Adrenal gland (tissue), 12 donors: ENCODE measurements around the gene BCOR. TPM values are rescaled to one million over a fixed set of nuclear protein-coding genes. Genes with fewer than 3 reads are reported as not detected.

Experiments used
- DNase-seq, 7 donors: peaks; one replicate each; pipeline ENCODE4 v3.0.0-alpha.2; 2019 to 2020
- H3K27ac ChIP-seq, 5 donors: fragments of 200-600 bp; sonication (generic) in 4 of 5; 1 replicate in 3 of 5; 2 replicates in 2 of 5; pipeline versions ENCODE4 v1.5.1 to v1.8.0; 2016 to 2020; ENCODE audit warnings: mild to moderate bottlenecking in 1 of 5
- H3K27me3 ChIP-seq: fragments of 200-600 bp; 2 replicates; pipeline ENCODE4 v1.8.0; 2021
- H3K36me3 ChIP-seq, 2 donors: fragments of 200-600 bp; replicated peaks in 1 of 2; 1 replicate in 1 of 2; 2 replicates in 1 of 2; pipeline versions ENCODE4 v1.5.1 to v1.8.0; 2018 to 2022
- H3K4me1 ChIP-seq, 2 donors: fragments of 200-600 bp; replicated peaks in 1 of 2; 1 replicate in 1 of 2; 2 replicates in 1 of 2; pipeline versions ENCODE4 v1.5.1 to v1.8.0; 2018 to 2021
- H3K4me3 ChIP-seq, 4 donors: fragments of 200-600 bp; sonication (generic) in 3 of 4; one replicate each; pipeline ENCODE4 v1.5.1; 2016 to 2018
- H3K9me3 ChIP-seq, 3 donors: fragments of 200-600 bp; sonication (generic) in 1 of 3; replicated peaks in 1 of 3; 1 replicate in 2 of 3; 2 replicates in 1 of 3; pipeline versions ENCODE4 v1.5.1 to v1.8.0; 2016 to 2021
- CTCF ChIP-seq, 6 experiments: fragments of 450-650 bp in 4 of 6; fragments of 200-600 bp in 2 of 6; sonication (generic) in 1 of 6; IDR thresholded peaks; 1 replicate in 5 of 6; 2 replicates in 1 of 6; pipeline versions ENCODE4 v1.5.1 to v1.8.0; 2016 to 2021; ENCODE audit warnings: antibody characterized with exemption in 6 of 6, mild to moderate bottlenecking in 2 of 6, moderate library complexity in 1 of 6
- POLR2A ChIP-seq, 2 donors: fragments of 450-650 bp; IDR thresholded peaks; one replicate each; pipeline ENCODE4 v1.6.1; 2017; ENCODE audit warnings: antibody characterized with exemption in 2 of 2, mild to moderate bottlenecking in 2 of 2, moderate library complexity in 1 of 2
- WGBS, 4 donors: extraction: QIAGEN DNeasy Blood & Tissue Kit in 2 of 4; methylation state at CpG; one replicate each; pipeline versions ENCODE4 v1.1.5 to v1.1.7; 2013 to 2017; 5-methylcytosine and 5-hydroxymethylcytosine counted together
- intact Hi-C, 2 donors: fragments of 100-400 bp; cut with DNase I; formaldehyde crosslinking; loops; one replicate each; pipeline versions ENCODE4 v1.14.1 to v1.15.0; 2022 to 2023
- polyA plus RNA-seq, 3 donors: library from polyadenylated mRNA; stranded (reverse); fragments of 200-250 nt in 2 of 3; fragments of 350-450 nt in 1 of 3; fragmentation: Illumina TruSeq in 1 of 3; extraction: RNeasy Lipid Tissue Mini Kit (QIAGEN cat#74804) in 1 of 3; gene quantifications; one replicate each; pipeline ENCODE4 v1.2.3, GENCODE V29; 2013 to 2014
- total RNA-seq, 9 donors: library from RNA; depleted of rRNA in 4 of 9; stranded (reverse); fragments of >200 nt in 4 of 9; fragments of 120-200 nt in 1 of 9; fragmentation: NEBNext Ultra II Directional in 1 of 9; extraction: Animal tissue kit (Norgen Biotek cat#: 25700) in 1 of 9; gene quantifications; one replicate each; pipeline versions ENCODE4 v1.1.0 to v1.2.4, GENCODE V29; 2013 to 2023
- donor health status: healthy with polysubstance abuse.
- donor health status: Bipolar disorder and iron deficiency.
- donor health status: DM: yes; HTN: yes; CAD: no.
- donor health status: DM: no; HTN: no; CAD: no.
- donor health status: DM: no; HTN: no; CAD: no.
- donor health status: DM: yes; HTN: yes; CAD: no.

BCOR gene
- total and polyA plus RNA-seq, 12 donors, result 13.7 to 42.9 (median 29.0) TPM

- Histone ChIP-seq H3K4me1 (peaks cover 5 to 25% of the 10 kb centered on the region in 2 donors), H3K36me3 (no peaks in the 10 kb centered on the region), H3K4me3 (peak overlapping the region in 1 of 4 donors; percentile 40), H3K27me3 (peaks cover 35% of the 10 kb centered on the region), H3K27ac (no peak overlapping the region), H3K9me3 (no peaks in the 10 kb centered on the region)
- 23 to 83% (median 27%) methylated on average over 8 to 37 of the region's 37 CpGs for WGBS, 4 donors
- intact Hi-C loops, result no loop called here
- TF ChIP-seq CTCF (IDR thresholded peaks at IDR 0.05), result no peak
- TF ChIP-seq POLR2A (IDR thresholded peaks at IDR 0.05), result no peak
- DNase-seq, result no peak
These were observed 48.1 kb upstream of the BCOR start for GRCh38 chrX:40145923-40146261.

GRCh38 chrX:40145001-40145922 is 47.5 kb upstream of the BCOR start:
- DNase-seq, result no peak
- Histone ChIP-seq H3K4me1 (peaks cover 7 to 25% of the 10 kb centered on the region in 2 donors), H3K27me3 (peaks cover 34% of the 10 kb centered on the region), H3K27ac (no peak overlapping the region), H3K4me3 (peak overlapping the region in 1 of 4 donors; percentile 40), H3K36me3 (no peaks in the 10 kb centered on the region), H3K9me3 (no peaks in the 10 kb centered on the region)
- intact Hi-C loops, result no loop called here
- WGBS, 4 donors, result 37 to 80% (median 57%) methylated on average over 2 to 54 of the region's 54 CpGs
- TF ChIP-seq POLR2A (IDR thresholded peaks at IDR 0.05), result no peak
- no peak for TF ChIP-seq CTCF (IDR thresholded peaks at IDR 0.05)

GRCh38 chrX:40144576-40144975 is 46.8 kb upstream of the BCOR start:
- Histone ChIP-seq H3K27ac (no peak overlapping the region), H3K36me3 (no peaks in the 10 kb centered on the region), H3K4me1 (peaks cover 7 to 25% of the 10 kb centered on the region in 2 donors), H3K4me3 (no peak overlapping the region), H3K9me3 (no peaks in the 10 kb centered on the region), H3K27me3 (peaks cover 34% of the 10 kb centered on the region)
- 41 to 91% (median 68%) methylated on average over 8 to 9 of the region's 9 CpGs for WGBS, 4 donors
- intact Hi-C loops, result no loop called here
- TF ChIP-seq CTCF (IDR thresholded peaks at IDR 0.05), result no peak
- TF ChIP-seq POLR2A (IDR thresholded peaks at IDR 0.05), result no peak
- no peak for DNase-seq

GRCh38 chrX:40143987-40144386 is 46.2 kb upstream of the BCOR start:
- Histone ChIP-seq H3K9me3 (no peaks in the 10 kb centered on the region), H3K4me1 (peaks cover 7 to 25% of the 10 kb centered on the region in 2 donors), H3K27ac (no peak overlapping the region), H3K27me3 (peaks cover 30% of the 10 kb centered on the region), H3K36me3 (no peaks in the 10 kb centered on the region), H3K4me3 (no peak overlapping the region)
- TF ChIP-seq CTCF (IDR thresholded peaks at IDR 0.05), result no peak
- TF ChIP-seq POLR2A (IDR thresholded peaks at IDR 0.05), result no peak
- intact Hi-C loops, result no loop called here
- 51 to 100% (median 76%) methylated on average over 4 to 5 of the region's 5 CpGs for WGBS, 4 donors
- DNase-seq, result no peak
